Esophagus mucosa (tissue), 1 donor: Measurements from ENCODE around the gene STARD3. TPM values are rescaled to one million over a fixed set of nuclear protein-coding genes. Genes with fewer than 3 reads are reported as not detected.

ENCODE experiments used
- ATAC-seq: fragments of 200-7000 bp; cut with Tn5 transposase; one replicate; pipeline ENCODE4 v1.9.1; 2020
- total RNA-seq: library from RNA; stranded (reverse); gene quantifications from one replicate; pipeline ENCODE4 v1.2.4, GENCODE V29; 2023
- donor health status: DM: yes; HTN: yes; CAD: no.

Gene STARD3
- total RNA-seq, 1 donor from 2014 or later, result 28.0 TPM

DNA sequence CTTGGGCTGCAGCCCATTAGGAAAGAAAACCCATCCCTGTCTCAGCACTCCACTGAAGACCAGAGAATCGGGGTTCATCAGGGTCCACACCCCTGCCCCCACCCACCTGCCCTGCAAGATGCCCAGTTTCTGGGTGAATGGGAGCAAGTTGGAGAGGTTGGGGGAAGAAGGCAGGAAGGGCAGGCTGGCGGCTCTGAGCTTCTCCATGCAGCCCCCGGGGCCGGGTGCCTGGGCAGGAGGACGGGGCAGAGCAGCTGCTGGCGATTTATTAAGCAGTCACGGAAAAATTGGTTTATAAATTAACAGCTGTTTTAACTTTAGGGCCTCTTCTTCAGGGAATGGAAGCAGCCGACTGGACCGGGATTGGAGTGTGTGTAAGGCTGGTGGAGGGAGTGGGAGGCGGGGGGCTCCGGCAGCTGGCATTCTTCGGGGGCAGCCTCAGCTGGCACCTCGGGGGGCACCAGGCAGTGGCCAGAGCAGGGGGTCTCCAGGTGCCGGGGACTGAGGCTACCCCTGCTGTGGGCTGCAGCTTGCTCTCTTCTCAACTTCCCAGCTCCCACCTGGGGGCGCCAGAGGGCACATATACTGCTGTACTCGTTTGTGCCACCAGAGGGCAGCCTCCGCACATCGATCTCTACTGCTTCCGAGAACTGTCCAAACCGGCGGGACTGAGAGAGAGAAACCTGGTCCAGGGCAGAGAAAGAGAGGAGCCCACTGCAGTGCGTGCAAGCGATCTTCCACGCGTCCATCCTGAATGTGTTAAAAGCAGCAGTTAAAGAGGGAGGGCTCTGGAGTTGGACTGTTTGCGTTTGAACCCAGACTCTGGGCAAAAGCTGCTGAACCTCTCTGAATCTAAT lies 15.2 kb upstream of the STARD3 start:
- ATAC-seq, result peak; percentile 81

GRCh38 chr17:39622380-39623006 lies 14.5 kb upstream of the STARD3 start:
- ATAC-seq, result peak; percentile 36

DNA sequence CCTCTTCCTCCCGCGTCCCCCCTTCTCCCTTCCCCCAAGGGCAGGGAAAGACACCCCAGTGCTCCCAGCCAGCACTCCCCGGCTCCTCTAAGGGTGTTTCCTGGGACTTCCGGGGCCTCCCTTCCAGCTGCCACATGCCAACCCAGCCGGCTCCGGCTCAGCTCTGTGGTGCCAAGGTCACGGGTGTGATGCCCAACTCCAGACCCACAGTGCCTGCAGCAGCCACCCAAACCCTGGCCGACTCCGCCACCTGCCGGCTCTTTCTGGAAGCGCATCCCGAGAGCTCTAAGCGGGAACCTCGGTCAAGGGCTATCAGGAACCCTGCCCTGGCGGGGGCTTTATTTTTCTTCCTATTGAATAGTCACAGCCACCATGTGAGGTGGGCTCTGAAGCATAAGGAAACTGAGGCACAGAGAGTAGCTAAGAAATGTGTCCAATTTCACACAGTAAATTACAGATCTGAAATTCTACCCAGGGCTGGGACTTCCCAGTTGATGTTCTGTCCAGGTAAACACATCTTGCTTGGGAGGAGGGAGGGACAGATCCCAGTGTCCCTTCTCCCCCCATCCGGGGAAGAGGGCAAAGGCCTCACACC lies 13.5 kb upstream of the STARD3 start:
- peak; percentile 65 for ATAC-seq

DNA sequence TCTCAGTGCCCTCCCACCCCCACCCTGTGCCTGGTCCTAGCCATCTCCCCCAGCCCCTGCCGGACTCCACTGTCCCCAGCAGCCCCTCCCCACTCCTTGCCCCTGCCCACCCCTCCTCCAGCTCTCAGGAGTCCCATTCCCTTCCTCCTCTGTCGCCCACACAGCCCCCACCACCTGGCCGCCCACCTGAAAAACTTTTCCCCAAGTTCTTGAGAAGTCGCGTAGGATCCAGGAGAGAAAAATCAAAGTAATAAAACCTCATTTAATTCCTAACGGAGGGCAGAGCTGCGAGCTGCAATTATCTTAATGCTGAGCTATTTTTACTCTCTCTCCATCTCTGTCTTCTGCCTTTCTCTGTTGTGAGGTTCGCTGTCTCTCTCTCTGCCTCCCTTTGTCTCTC lies 12.6 kb upstream of the STARD3 start:
- no peak for ATAC-seq

- ATAC-seq, result peak; percentile 10
These were observed 11.7 kb upstream of the STARD3 start for GRCh38 chr17:39625198-39625785.

- no peak for ATAC-seq
These were observed 10.5 kb upstream of the STARD3 start, which contains the start of gene PPP1R1B for GRCh38 chr17:39626171-39627046. Gene PPP1R1B (plus strand): TSS chr17:39626952. CDS start chr17:39627393, 441 bp downstream.

GRCh38 chr17:39627047-39627711 lies 9.8 kb upstream of the STARD3 start:
- ATAC-seq, result no peak

DNA sequence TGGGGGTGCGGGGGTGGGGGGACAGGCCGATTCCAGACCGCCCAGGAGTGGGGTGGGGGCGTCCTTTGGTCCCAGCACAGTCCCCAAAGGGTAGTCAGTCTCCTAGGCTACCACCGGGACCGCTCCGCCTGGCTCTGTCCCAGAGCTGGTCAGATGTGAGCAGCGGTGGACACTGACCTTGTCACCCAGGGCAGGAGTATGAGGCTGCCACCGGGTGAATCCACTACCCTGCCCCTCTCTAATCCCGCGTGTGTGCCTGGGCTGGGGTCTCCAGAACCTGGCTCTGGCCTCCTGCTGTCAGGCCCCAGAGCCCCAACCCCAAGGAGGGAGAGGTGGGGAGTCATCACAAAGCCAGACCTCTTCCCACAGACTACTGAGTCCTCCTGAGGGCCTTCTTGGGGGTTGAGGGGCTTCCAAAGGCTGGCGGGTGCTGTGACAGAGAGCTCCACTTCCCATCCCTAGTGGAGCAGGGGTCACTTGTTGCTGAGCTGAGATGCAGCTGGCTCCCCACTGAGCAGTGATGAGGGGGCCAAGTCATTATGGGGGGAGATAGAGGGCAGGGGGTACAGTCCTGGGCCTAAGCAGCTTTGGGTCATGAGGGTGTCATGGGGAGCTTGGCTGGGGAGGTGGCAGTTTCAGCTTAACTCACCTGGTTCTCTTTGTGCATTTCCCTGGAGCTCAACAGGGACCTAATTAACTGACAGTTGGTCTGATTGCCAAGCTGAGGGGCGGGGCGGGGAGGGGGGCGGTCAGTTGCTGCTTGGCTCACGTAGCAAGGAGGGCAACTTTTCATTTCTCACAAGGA lies 9.0 kb upstream of the STARD3 start:
- ATAC-seq, result no peak

DNA sequence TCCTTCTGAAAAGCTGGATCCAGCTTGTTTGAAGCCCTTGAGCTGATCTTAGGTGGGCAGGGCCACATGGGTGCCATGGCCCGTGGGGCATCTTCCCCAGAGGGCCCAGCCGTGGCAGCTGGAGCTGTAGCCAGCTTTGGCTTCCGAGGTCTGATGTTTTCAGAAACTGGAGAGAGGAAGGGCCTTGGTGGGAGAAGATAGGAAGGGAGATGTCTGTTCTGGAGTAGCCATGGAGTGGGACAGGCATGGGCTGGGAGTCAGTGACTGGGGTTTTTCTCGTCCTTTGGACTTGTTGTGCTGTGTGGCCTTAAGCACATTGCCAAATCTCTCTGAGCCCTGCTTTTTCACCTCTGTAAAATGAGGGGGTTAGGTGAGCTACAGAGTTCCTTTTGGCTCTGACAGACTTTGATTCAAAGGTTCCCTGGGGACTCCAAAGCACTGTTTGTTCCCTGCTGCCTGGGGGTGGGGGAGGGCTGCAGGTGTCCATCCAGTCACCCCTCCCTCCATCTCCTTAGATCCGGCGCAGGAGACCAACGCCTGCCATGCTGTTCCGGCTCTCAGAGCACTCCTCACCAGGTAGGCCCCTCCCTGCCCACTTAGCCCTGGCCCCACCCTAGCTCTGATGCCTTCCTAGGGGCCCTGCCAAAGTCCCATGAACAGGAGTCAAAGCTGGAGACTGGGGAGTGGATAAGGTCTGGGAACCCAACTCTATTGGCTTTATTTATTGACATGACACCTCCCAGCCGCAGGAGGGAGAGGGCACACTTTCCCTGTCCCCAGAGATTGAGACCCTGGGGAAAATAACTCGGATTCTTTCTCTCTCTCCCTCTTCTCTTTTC lies 8.1 kb upstream of the STARD3 start:
- ATAC-seq, result no peak

DNA sequence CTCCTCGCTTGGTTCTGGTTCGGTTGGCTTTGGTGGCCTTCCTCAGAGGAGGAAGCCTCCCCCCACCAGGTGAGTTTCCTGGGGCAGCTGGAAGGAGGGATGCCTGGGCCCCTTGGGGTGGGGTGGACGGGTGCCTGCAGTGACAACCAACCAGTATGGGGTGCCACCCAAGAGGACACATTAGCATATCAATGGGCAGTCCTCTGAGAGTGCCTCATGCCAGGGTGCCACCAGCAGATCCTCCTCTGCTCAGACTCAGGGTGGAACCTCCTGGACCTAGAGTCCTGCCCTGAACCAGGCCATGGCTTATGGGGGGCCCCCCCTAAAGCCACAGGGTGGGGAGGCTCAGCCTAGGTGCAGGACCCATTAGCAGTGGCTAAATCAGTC lies 7.5 kb upstream of the STARD3 start:
- ATAC-seq, result no peak

DNA sequence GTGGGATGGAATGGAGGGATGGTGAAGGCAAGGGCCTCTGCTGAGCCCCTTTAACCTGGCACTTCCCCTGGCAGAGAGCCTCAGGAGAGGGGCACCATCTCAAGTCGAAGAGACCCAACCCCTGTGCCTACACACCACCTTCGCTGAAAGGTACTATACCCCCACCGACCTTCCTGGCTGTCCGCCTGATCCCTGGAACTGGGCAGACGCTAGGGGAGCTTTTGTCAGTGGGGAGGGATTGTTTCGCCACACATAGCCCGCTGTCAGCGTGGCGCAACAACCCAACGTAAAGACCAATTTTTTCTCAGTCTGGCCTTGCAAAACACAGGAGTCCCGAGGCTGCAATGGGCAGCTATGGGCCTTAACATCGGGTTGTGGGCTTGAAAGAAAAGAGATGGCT lies 7.0 kb upstream of the STARD3 start:
- no peak for ATAC-seq

GRCh38 chr17:39631403-39631802 lies 5.5 kb upstream of the STARD3 start:
- no peak for ATAC-seq

GRCh38 chr17:39632153-39632941 lies 4.6 kb upstream of the STARD3 start:
- no peak for ATAC-seq

- ATAC-seq, result no peak
These were observed 3.3 kb upstream of the STARD3 start for GRCh38 chr17:39633570-39634183.

DNA sequence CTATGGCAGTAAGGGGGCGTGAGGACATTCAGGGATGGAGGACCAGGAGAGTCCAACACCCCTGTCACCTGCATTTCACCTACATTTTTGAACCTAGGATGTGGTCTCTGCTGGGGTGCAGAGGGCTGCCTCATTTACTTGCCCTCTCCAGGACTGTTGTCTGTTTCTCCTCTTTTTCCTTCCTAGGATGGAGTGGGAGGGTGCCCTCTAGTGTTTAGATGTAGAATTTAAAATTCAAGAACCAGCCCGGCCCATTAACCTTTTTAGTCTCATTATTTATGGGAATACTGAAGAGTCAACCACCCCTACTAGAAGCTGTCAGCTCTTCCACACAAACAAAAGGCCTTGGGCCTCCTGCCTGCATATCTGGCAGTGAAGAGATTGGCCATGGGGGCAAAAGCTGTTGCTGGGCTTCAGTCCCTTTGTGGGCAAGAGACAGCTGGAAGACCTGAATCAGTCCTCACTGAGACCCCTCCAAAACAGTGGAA lies 2.5 kb upstream of the STARD3 start:
- ATAC-seq, result no peak

DNA sequence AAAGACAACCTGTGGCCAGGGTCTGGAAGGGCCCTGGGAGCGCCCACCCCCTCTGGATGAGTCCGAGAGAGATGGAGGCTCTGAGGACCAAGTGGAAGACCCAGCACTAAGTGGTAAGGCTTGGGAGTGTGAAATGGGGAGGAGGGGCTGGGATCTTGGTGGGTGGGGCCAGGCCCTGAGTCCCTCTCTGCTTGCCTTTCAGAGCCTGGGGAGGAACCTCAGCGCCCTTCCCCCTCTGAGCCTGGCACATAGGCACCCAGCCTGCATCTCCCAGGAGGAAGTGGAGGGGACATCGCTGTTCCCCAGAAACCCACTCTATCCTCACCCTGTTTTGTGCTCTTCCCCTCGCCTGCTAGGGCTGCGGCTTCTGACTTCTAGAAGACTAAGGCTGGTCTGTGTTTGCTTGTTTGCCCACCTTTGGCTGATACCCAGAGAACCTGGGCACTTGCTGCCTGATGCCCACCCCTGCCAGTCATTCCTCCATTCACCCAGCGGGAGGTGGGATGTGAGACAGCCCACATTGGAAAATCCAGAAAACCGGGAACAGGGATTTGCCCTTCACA lies 1.2 kb upstream of the STARD3 start:
- no peak for ATAC-seq

- no peak for ATAC-seq
These were observed 387 bp upstream of the STARD3 start for GRCh38 chr17:39636587-39636926.

GRCh38 chr17:39638317-39638716 lies 1.4 kb downstream of the STARD3 start:
- ATAC-seq, result no peak
